GM12801 (cell line): ENCODE results near the gene UBE2G2.

Experiments
- TF ChIP-seq, protein P1 (sequence below): IDR thresholded peaks from one replicate; pipeline ENCODE4 v1.5.1; 2011; ENCODE audit warnings: control low read depth; ENCODE audit not compliant: insufficient read length; ENCODE audit errors: extremely low read depth

Gene UBE2G2

DNA sequence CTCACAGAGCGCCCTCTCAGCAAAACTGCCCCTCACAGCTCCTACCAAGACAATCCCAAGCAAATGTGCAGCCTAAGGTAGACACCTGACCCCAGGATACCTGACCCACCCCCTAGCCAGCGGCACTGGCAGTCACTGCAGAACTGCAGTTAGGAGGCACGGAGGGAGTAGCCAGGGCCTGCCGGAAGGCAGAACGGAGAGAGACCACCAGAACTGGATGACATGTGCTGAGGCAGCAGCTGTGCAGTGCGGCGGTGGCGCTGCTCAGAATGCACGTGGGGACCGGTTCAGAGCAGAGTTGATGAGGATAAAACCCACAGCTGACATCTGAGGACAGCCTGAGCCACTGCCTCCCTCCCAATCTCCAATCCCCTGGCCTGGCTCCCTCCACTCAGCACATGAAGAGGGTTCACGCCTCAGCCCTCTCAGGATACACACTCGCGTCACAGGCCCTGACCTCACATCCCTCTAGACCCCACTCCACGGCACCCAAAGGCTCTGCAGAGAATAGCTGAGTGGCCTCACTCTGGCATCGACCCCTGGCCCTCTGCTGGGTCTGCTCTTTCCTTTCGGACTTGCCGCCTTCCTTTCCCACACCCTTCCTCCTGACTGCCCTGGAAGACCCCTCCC, 29.6 kb downstream of the UBE2G2 start:
- TF ChIP-seq, protein P1, sequence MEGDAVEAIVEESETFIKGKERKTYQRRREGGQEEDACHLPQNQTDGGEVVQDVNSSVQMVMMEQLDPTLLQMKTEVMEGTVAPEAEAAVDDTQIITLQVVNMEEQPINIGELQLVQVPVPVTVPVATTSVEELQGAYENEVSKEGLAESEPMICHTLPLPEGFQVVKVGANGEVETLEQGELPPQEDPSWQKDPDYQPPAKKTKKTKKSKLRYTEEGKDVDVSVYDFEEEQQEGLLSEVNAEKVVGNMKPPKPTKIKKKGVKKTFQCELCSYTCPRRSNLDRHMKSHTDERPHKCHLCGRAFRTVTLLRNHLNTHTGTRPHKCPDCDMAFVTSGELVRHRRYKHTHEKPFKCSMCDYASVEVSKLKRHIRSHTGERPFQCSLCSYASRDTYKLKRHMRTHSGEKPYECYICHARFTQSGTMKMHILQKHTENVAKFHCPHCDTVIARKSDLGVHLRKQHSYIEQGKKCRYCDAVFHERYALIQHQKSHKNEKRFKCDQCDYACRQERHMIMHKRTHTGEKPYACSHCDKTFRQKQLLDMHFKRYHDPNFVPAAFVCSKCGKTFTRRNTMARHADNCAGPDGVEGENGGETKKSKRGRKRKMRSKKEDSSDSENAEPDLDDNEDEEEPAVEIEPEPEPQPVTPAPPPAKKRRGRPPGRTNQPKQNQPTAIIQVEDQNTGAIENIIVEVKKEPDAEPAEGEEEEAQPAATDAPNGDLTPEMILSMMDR: no peak

DNA sequence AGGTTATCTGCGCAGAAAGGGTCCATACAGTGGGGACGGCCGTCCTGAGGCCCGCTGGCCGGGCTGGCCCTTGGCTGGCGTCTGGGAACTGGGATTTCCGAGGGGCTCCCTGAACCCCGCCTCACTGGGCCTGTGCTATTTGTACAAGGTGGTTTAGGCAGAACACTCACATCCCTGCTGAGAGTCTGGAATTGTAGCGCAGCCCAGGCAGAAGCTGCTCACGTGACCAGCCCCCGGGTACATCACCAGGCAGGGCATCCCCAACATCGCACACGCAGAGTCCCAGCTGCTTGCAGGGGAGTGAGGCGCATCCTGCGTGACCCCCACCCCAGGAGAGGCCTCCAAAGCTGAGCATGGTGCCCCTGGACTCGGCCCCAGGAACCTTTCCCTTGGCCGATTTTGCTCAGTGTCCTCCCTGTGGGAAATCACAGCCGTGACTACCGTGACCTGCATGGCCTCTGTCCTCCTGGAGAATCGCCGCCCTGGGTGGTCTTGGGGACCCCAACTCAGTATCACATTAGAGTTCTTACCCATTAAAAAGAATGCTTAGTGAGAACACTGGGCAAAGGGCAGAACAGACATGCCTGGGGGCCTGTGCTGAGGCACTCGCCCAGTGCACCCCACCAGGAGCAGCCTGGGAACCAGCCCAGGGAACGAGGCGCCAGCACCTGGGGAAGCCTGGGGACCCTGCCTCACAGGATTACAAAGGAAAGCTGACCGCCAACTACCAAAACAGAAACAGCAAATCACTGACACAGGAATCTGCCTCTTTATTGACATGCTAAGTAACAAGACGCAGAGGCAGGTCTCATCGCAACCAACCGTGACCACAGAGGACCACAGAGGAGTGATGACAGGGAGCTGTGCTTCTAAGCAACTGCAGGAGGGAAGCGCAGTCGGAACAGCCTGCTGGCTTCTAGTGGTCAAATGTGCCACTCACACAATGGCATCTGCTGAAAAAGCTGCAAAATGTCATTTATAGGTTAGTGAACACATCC, 33.5 kb downstream of the UBE2G2 start:
- TF ChIP-seq, protein P1: no peak

DNA sequence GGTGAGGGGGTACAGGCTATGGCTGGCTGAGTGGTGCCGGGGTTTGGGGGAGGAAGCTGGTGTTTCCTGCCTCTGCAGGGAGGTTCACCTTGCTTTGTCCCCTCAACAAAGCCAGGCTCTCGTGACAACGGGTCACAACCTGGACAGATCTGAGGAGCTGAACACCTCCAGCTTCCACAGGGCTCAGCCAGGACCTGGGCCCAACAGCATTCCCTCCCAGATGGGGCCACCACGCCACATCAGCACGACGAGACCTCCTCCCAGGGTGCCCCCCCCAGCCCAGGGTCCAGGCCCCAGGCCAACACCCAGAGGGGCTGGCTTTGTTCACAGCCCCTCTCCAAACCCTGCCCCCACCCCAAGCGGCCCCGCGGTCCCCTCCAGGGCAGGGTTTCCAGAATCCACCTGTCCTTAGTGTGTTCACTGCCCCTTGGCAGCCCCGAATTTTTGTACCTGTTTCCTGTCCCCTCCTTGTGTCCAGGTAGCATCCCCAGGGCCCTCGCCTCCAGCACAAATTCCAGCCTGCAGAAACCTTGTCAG, 34.7 kb downstream of the UBE2G2 start:
- TF ChIP-seq, protein P1: no peak

DNA sequence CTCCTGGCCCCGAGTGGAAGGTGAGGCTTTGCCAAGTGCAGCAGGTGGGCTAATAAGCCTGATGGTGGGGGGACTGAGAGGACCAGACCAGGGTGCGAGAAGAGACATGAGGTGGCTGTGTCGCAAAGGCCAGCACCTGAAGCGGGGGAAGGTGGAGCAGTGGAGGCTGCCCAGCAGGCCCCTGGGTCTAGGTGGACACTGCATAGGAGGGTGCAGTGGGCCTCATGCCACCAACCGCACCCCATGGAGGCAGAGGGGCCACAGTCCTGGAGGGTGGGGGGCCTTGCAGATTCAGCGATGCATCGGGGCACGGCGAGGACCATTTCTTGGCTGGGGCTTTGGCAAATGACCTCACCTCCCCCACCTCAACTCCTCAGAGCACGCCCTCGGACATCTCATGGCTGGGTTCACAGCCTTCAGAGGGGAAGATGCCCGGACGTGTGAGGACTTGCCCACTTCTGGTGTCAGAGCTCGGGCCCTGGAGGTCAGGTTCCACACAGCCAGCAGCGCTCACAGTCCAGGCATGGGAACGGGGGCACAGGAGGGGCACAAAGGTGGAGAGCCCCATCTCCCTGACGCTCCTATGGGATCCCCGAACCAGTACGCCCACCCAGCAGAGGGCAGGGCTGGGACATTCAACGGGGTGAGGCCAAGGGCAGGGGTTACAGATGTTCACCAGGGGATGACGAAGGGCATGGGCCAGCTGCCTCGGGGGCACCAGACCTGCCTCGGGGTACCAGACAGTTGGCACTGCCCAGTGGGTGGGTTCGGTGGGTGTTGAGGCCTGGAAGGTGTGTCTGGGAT, 35.4 kb downstream of the UBE2G2 start:
- TF ChIP-seq, protein P1: no peak

DNA sequence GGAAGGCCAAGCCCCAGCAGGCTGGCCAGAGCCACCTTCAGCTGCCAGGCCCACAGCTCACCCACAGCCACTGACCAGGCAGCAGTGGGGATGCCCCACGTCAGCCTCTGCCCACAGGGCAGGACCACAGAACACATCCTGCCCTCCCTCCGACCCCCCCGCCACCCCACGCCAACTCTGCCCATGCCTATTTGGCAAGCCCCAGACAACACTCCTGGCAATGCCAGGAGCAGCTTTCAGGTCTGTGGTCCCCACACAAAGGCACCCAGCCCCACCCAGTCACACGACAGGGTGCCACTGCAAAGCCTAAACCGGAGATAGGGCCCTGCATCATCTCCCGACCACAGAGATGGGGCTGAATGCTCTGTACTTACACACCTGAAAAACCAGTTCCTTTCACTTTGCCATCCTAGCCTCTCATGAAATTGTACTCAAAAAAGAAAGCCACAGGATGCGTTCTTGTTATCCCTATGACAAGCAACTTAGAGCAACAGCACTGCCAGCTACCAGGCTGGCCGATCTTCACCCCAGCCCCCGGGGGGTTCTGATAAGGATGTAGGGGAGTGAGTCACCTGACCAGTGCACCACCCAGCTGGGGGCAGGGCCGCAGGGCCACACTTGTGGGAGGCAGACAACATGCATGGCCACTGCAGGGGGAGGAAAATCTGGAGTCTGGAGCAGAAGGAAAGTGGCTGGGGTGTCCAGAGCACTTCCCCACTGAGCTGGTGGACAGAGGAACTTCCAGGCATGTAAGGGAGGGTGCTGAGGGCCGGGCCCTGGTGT, 36.2 kb downstream of the UBE2G2 start:
- TF ChIP-seq, protein P1: no peak

DNA sequence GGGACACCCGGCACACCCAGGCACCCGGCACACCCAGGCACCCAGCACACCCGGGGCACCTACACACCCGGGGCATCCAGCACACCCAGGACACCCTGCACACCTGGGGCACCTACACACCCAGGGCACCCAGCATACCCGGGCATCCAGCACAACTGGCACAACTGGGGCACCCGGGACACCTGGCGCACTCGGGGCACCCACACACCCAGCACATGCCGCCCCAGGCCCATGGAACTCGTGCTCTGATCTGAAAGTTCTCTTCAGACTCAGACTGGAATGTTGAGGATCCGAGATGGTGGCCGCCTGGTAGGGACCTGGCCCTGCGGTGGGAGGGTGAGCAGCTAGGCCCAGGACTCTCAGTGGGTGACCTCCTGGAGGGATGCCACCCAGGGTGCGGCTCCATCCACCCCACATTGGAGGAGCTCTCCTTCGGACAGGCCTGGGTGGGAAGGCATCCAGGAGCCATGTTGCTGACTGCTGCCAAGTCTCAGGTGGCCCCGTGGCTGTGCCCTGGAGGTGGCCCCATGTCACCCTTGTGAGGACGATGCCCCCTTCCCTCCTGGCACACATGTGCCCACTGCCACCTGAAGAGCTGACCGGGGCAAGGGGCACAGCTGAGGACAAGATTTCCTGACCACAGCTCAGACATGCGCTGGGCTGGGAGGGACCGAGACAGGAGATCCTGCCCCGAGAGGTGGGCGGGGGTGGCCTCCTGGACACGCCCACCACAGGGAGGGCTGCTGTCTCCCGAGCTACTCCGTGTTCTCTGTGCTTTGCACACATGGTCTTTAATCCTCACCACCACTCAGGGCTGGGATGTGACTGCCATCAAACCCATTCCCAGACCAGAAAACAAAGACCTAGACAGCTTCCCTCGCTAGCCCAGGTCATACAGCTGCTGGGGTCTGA, 37.0 kb downstream of the UBE2G2 start:
- TF ChIP-seq, protein P1: no peak
